Mammary epithelial cell (primary cell): ENCODE data around the gene FLOT2.

Source experiments
- EZH2 ChIP-seq: IDR thresholded peaks from 2 replicates; pipeline ENCODE4 v1.6.1; 2012; ENCODE audit warnings: low read length, inconsistent platforms, borderline replicate concordance
- TF ChIP-seq, protein P1 (sequence below), 2 donors: IDR thresholded peaks in 1 of 2; conservative IDR thresholded peaks in 1 of 2; 2 replicates each; pipeline ENCODE4 v1.5.1; 2011 to 2012; ENCODE audit warnings: inconsistent platforms in 2 of 2, low read length in 2 of 2, mild to moderate bottlenecking in 2 of 2, control low read depth in 1 of 2, low read depth in 1 of 2; ENCODE audit not compliant: insufficient read depth in 1 of 2; ENCODE audit errors: extremely low read depth in 1 of 2

DNA sequence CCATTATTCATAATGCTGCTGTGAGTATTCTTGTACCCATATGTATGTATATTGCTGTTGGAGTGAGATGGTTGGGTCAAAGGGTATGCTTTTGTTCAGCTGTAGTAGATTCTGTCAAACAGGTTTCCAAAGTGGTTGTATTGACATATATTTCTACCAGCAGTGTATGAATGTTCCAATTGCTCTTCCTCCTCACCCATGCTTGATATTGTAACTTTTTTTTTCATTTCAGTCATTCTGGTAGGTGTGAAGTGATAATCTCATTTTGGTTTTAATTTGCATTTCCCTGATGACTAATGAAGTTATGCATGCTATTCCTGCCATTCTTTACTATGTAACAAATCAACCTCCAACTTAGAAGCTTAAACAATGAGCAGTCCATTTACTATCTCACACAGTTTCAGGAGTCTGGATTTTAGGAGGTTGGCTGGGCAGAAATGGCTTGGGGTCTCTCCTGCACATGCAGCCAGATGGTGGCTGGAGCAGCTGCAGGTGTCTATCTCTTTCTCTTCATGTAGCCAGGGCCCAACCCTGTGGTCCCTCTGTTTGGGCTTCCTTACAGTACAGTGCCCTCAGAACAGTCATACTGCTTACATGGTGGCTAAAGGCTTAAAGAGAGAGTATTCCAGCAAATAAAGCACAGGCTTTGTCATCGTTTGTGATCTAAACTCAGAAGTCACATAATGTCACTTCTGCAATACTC, 21.5 kb downstream of the FLOT2 start:
- TF ChIP-seq, protein P1, sequence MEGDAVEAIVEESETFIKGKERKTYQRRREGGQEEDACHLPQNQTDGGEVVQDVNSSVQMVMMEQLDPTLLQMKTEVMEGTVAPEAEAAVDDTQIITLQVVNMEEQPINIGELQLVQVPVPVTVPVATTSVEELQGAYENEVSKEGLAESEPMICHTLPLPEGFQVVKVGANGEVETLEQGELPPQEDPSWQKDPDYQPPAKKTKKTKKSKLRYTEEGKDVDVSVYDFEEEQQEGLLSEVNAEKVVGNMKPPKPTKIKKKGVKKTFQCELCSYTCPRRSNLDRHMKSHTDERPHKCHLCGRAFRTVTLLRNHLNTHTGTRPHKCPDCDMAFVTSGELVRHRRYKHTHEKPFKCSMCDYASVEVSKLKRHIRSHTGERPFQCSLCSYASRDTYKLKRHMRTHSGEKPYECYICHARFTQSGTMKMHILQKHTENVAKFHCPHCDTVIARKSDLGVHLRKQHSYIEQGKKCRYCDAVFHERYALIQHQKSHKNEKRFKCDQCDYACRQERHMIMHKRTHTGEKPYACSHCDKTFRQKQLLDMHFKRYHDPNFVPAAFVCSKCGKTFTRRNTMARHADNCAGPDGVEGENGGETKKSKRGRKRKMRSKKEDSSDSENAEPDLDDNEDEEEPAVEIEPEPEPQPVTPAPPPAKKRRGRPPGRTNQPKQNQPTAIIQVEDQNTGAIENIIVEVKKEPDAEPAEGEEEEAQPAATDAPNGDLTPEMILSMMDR (conservative IDR thresholded peaks at IDR 0.05 in 1 of 2, IDR thresholded peaks at IDR 0.05 in 1 of 2; ENCODE audit: extremely low read depth in 1 of 2, insufficient read depth in 1 of 2, low read depth in 1 of 2, low read length in 2 of 2), result no peak
- no peak for TF ChIP-seq EZH2
